BJ (cell line): Measurements from ENCODE around the gene TCOF1. TPM values are rescaled to one million over a fixed set of nuclear protein-coding genes. Genes with fewer than 3 reads are reported as not detected.

ENCODE experiments used
- CTCF ChIA-PET: fragments of 350-600 bp; formaldehyde crosslinking; extraction: SDS; loops from one replicate; lab custom pipeline; 2021; ENCODE audit warnings: antibody characterized with exemption, inconsistent platforms; lab: Yijun Ruan, JAX
- POLR2A ChIA-PET: fragments of 300-600 bp; sonication (Branson Sonifier 250); formaldehyde crosslinking; extraction: SDS; loops from one replicate; lab custom pipeline; 2021; ENCODE audit warnings: antibody characterized with exemption; lab: Charles Lee
- DNase-seq: peaks from one replicate; pipeline ENCODE4 v3.0.0-alpha.2; 2011; ENCODE audit warnings: low read depth
- H3K27me3 ChIP-seq: 2 replicates; pipeline ENCODE4 v1.6.0; 2011; ENCODE audit warnings: low read length; ENCODE audit not compliant: control insufficient read depth, insufficient read depth
- H3K36me3 ChIP-seq: 2 replicates; pipeline ENCODE4 v1.5.1; 2011; ENCODE audit warnings: low read length; ENCODE audit not compliant: control insufficient read depth, insufficient read depth
- H3K4me3 ChIP-seq: 2 replicates; pipeline ENCODE4 v1.5.1; 2011; ENCODE audit warnings: low read depth, mild to moderate bottlenecking, control low read depth, low read length
- CTCF ChIP-seq: IDR thresholded peaks from 2 replicates; pipeline ENCODE4 v1.5.1; 2011; ENCODE audit warnings: low read depth, mild to moderate bottlenecking, control low read depth, inconsistent platforms, low read length, moderate library complexity; ENCODE audit not compliant: insufficient read depth
- polyA plus RNA-seq: library from polyadenylated mRNA; depleted of rRNA; stranded (reverse); fragments of >200 nt; gene quantifications from 2 replicates; pipeline ENCODE4 v1.2.3, GENCODE V29; 2011

TCOF1 gene
- polyA plus RNA-seq, 1 experiment, result 9.7 TPM

DNA sequence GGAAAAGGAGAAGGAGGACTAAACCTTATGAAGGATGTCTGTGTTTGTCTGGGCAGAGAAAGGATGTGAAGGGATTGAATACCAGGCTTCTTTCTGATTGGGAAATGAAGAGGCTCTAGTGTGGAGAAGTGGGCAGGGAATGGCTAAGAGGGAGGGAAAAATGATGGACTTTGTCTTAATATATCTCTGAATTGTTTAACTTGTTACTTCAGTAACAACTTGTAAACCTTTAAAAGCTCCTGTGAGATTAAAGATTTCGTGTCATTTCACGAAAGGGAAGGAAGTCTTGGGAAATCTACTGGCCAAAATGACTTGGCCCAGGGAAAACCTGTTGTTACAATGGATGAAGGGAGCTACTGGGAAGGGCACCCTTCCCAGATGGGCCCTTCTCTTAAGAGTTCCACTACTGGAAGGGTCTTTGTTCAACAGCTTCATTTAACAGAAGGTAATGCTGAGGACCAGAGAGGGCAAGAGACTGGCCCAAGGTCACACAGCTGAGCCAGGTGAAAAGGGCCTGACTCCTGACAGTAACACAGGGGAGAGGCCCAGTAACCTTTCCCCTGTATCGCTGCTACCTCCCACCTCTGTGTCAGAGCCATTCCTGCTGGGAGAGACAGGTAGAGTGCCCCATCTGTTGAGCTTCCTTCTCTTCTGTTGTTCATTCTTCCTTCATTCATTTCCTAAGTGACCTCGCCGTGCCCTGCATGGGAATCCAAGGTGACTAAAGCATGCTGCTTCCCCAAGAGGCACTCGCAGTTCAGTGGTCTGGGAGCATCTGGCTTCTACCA is 5.1 kb upstream of the TCOF1 start:
- POLR2A ChIA-PET, result no interaction called here
- TF ChIP-seq CTCF, result no peak
- DNase-seq, result peak; percentile 26

DNA sequence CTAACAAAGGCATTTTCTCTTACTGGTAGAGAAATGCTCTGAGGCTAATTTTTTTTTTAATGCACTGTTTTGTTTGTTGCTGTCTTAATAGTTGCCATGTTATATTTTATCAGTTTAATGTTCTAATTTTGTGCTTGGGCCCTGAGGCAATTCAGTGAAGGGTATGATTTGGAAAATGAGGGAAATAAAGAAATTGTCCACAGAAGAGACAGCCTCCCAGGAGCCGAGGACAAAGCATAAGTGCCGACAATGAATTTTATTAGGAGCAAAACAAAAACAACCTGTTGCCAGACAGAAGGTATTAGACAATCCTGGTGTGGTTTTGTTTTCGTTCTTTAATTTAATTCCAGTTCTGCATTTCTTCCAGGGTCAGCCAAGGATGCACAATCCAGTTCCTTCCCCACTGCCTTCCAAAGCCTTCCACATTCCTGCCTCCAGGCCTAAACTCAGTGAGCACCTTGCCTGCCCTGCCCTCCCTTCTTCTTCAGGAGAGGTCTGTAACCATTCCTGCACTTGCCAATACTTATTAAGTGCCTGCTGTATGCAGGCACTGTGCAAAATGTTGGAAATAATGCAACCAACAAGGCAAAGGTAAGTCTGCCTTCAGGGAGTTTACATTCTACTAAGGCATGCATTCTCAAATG is 4.3 kb upstream of the TCOF1 start:
- no peaks in the 10 kb centered on the region for H3K27me3 ChIP-seq
- ChIA-PET POLR2A (no interaction called here), CTCF (interaction anchor here (3.9 to 7.2 kb wide), 2 partner anchors 80 to 82 kb away, joined by 25 to 122 read pairs; no protein-coding TSS in a partner anchor)
- peak; percentile 34 for TF ChIP-seq CTCF
- no peaks in the 10 kb centered on the region for H3K36me3 ChIP-seq
- no peak for DNase-seq
- H3K4me3 ChIP-seq, result no peak overlapping the region

More for the DNA sequence above, 5.1 kb upstream of the TCOF1 start:
- H3K27me3 ChIP-seq, result no peaks in the 10 kb centered on the region
- CTCF ChIA-PET, result interaction anchor here (1.0 to 7.2 kb wide), 5 partner anchors 33 to 83 kb away, joined by 3 to 122 read pairs (median 14); no protein-coding TSS in a partner anchor
- H3K4me3 ChIP-seq, result no peak overlapping the region
- no peaks in the 10 kb centered on the region for H3K36me3 ChIP-seq

GRCh38 chr5:150355791-150356190 is 1.7 kb upstream of the TCOF1 start:
- no peak for TF ChIP-seq CTCF
- ChIA-PET CTCF (interaction anchor here (1.0 kb wide), 1 partner anchor 15 kb away, joined by 3 read pairs; no protein-coding TSS in a partner anchor), POLR2A (no interaction called here)
- Histone ChIP-seq H3K36me3 (peaks cover 4% of the 10 kb centered on the region), H3K27me3 (no peaks in the 10 kb centered on the region), H3K4me3 (no peak overlapping the region)
- no peak for DNase-seq

GRCh38 chr5:150356575-150357294 is 762 bp upstream of the TCOF1 start:
- peaks cover 10% of the 10 kb centered on the region for H3K36me3 ChIP-seq
- peak overlapping the region; percentile 90; the same call in 1 of the 2 replicates for H3K4me3 ChIP-seq
- POLR2A ChIA-PET, result no interaction called here
- no peaks in the 10 kb centered on the region for H3K27me3 ChIP-seq
- no peak for DNase-seq
- CTCF ChIA-PET, result no interaction called here
- no peak for TF ChIP-seq CTCF
